AG04450 (cell line): ENCODE data around the gene GPS2. TPM values are rescaled to one million over a fixed set of nuclear protein-coding genes. Genes with fewer than 3 reads are reported as not detected.

Source experiments
- CTCF ChIA-PET: fragments of 300-600, 350-600 bp; formaldehyde crosslinking; extraction: SDS; loops from one replicate; lab custom pipeline; 2022; ENCODE audit warnings: antibody characterized with exemption, inconsistent platforms; lab: Charles Lee
- POLR2A ChIA-PET: fragments of 350-600 bp; formaldehyde crosslinking; extraction: SDS; loops from one replicate; lab custom pipeline; 2021; ENCODE audit warnings: antibody characterized with exemption, inconsistent platforms; lab: Yijun Ruan, JAX
- DNase-seq: peaks from one replicate; pipeline ENCODE4 v3.0.0-alpha.2; 2011; ENCODE audit warnings: low read depth, low spot score
- H3K27ac ChIP-seq: one replicate; pipeline ENCODE4 v1.5.1; 2012; ENCODE audit warnings: low read depth, low read length, control low read depth
- H3K27me3 ChIP-seq: one replicate; pipeline ENCODE4 v1.6.0; 2012; ENCODE audit warnings: low read length; ENCODE audit not compliant: control insufficient read depth, insufficient read depth
- H3K4me3 ChIP-seq: 2 replicates; pipeline ENCODE4 v1.5.1; 2011; ENCODE audit warnings: mild to moderate bottlenecking, low read depth, low read length, control low read depth
- H3K9me3 ChIP-seq: 2 replicates; pipeline ENCODE4 v1.5.1; 2012; ENCODE audit warnings: low read length; ENCODE audit not compliant: control insufficient read depth, insufficient read depth
- CTCF ChIP-seq: IDR thresholded peaks from 2 replicates; pipeline ENCODE4 v1.5.1; 2011; ENCODE audit warnings: low read depth, low read length, control low read depth, inconsistent platforms
- polyA plus RNA-seq: library from polyadenylated mRNA; depleted of rRNA; stranded (reverse); fragments of >200 nt; gene quantifications from 2 replicates; pipeline ENCODE4 v1.2.3, GENCODE V29; 2011

The GPS2 gene
- polyA plus RNA-seq, 1 experiment, result 22.2 TPM

- H3K4me3 ChIP-seq, result 0 out of 2 replicates have a peak overlapping the region, but pooled peaks have one; percentile 10
- no peak for DNase-seq
- no peaks in the 10 kb centered on the region; the same call in 1 of the 2 replicates for H3K9me3 ChIP-seq
- CTCF ChIA-PET, result interaction anchor here (1.4 to 2.8 kb wide), 4 partner anchors 17 to 235 kb away, joined by 5 to 22 read pairs (median 8); partner anchors contain the start of genes PLSCR3, SENP3 and SOX15
- no peaks in the 10 kb centered on the region for H3K27me3 ChIP-seq
- TF ChIP-seq CTCF, result no peak
- POLR2A ChIA-PET, result interaction anchor here (0.6 kb wide), 1 partner anchor 135 kb away, joined by 3 read pairs; no protein-coding TSS in a partner anchor
- no peak overlapping the region for H3K27ac ChIP-seq
Measured at GRCh38 chr17:7354262-7354843, 39.2 kb upstream of the GPS2 start.

GRCh38 chr17:7352910-7353635 is 37.9 kb upstream of the GPS2 start:
- no peak for DNase-seq
- ChIA-PET POLR2A (interaction anchor here (0.9 kb wide), 1 partner anchor 135 kb away, joined by 3 read pairs; no protein-coding TSS in a partner anchor), CTCF (interaction anchor here (0.8 to 1.0 kb wide), 2 partner anchors 51 to 162 kb away, joined by 3 read pairs; partner anchors contain the start of gene TMEM256)
- TF ChIP-seq CTCF, result no peak
- H3K27ac ChIP-seq, result no peak overlapping the region
- peak overlapping the region; percentile 91 for H3K4me3 ChIP-seq
- H3K9me3 ChIP-seq, result no peaks in the 10 kb centered on the region; the same call in 1 of the 2 replicates
- no peaks in the 10 kb centered on the region for H3K27me3 ChIP-seq

DNA sequence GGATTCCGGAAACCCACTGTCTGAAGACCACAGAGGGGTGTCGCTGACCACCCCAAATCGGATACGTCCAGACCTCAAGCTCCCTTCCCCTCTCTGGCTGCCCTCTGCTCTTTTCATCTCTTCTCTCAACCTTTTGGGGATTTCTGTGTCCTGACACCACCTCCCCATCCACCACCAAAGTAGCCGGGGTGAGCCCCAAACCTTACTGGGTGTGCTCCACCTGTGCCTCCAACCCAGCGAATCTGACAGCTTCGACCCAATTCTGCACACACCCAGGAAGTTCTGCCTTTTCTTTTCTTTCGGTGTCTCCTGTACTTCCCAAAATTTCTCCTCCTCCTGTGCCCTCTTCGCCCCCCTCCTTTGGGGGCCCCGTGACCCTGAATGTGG is 37.3 kb upstream of the GPS2 start:
- peak overlapping the region; percentile 91 for H3K4me3 ChIP-seq
- no peak for TF ChIP-seq CTCF
- POLR2A ChIA-PET, result interaction anchor here (0.9 kb wide), 1 partner anchor 135 kb away, joined by 3 read pairs; no protein-coding TSS in a partner anchor
- no peaks in the 10 kb centered on the region for H3K27me3 ChIP-seq
- H3K9me3 ChIP-seq, result no peaks in the 10 kb centered on the region; the same call in 1 of the 2 replicates
- peak overlapping the region; percentile 100 for H3K27ac ChIP-seq
- CTCF ChIA-PET, result interaction anchor here (1.0 kb wide), 1 partner anchor 52 kb away, joined by 3 read pairs; the partner anchor contains the start of gene TMEM256
- no peak for DNase-seq

- no peaks in the 10 kb centered on the region; the same call in 1 of the 2 replicates for H3K9me3 ChIP-seq
- peak within 1 kb of the TSS; percentile 91 for H3K4me3 ChIP-seq
- H3K27ac ChIP-seq, result peak within 1 kb of the TSS; percentile 100
- DNase-seq, result peak; percentile 64
- ChIA-PET POLR2A (interaction anchor here (0.6 to 2.5 kb wide), 7 partner anchors 11 to 811 kb away, joined by 3 to 8 read pairs (median 3); partner anchors contain the start of genes NEURL4, TMEM256, VAMP2 and ZBTB4), CTCF (interaction anchor here (1.0 kb wide), 1 partner anchor 52 kb away, joined by 3 read pairs; the partner anchor contains the start of gene TMEM256)
- peak; percentile 71 for TF ChIP-seq CTCF
- H3K27me3 ChIP-seq, result no peaks in the 10 kb centered on the region
Measured at GRCh38 chr17:7351665-7352502, 36.7 kb upstream of the GPS2 start, which contains the start of gene KCTD11. TSS of gene KCTD11 (plus strand) at chr17:7352162.
